ENCODE results near the gene COL6A2.
"Not testable (repeated sequence)": the region's sequence is repeated elsewhere in the genome, so short reads cannot be mapped to it uniquely, and the experiment has no call there.

GRCh38 chr21:46140352-46141003, 42.6 kb downstream of the COL6A2 start:
- not testable (repeated sequence) for TF ChIP-seq EZH2 (IDR thresholded peaks at IDR 0.05; ENCODE audit: borderline replicate concordance); CTCF (IDR thresholded peaks at IDR 0.05; ENCODE audit: poor library complexity)
